Astrocyte of the cerebellum (primary cell): ENCODE measurements around the gene DTYMK.
A peak's percentile ranks its signal among the peaks of the same experiment; 100 is the strongest.

Experiments used
- DNase-seq: peaks from one replicate; pipeline ENCODE4 v3.0.0-alpha.2; 2011; ENCODE audit warnings: low read depth
- H3K4me3 ChIP-seq: 2 replicates; pipeline ENCODE4 v1.5.1; 2011; ENCODE audit warnings: mild to moderate bottlenecking, low read depth, low read length, moderate library complexity
- CTCF ChIP-seq: IDR thresholded peaks from 2 replicates; pipeline ENCODE4 v1.5.1; 2012; ENCODE audit warnings: low read length, low read depth, moderate library complexity, mild to moderate bottlenecking; ENCODE audit errors: missing control alignments
- in situ Hi-C: cut with HindIII; loops from 2 replicates; pipeline ENCODE4 v1.10.0; 2017; ENCODE audit warnings: low sequenced_read_pairs

The DTYMK gene

DNA sequence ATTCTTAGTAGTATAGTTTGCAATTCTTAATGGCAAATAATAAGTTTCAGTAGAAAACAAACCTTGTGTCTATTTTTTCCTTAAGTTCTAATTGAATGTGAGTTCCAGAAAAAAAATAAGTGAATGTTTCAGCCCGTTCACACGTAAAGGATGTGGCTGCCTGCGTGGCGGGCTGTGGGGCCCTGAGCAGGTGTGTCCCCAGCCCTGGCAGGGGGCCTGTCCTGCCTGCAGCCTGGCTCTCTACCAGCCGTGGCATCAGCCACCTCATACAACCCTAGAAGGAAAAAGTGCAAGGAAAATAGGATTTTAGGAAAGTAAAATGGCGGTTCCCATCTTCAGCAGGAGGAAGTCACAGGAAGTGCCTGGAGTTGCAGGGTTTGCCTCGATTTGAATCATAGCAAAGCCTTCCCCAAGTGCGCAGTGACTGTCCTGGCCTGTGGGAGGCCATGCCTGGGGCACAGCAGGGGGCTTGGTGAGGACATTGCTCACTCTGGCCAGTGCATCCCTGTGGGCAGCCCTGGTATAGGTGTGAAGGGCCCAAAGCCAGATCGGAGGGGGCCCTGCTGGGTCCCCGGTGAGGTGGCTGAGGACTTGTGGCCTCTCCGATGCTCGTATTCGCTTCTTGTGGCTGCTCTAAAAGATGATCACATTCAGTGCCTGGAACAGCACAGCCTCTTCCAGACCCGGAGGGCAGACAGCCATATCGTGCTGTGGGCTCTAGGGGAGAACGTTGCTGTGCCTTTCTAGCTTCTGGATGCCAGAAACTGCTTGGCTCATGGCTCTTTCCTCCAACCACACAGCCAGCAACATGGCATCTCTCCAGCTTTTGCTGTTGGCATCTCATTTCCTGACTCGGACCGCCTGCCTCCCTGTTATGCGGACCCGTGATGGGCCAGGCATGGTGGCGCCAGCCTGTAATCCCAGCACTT lies 12.6 kb downstream of the DTYMK start:
- H3K4me3 ChIP-seq = no peak overlapping the region
- DNase-seq = peak; percentile 50
- TF ChIP-seq CTCF = no peak
- in situ Hi-C loops = loop anchor here (10.0 kb wide), 1 partner anchor 51 kb away; no protein-coding TSS in a partner anchor

DNA sequence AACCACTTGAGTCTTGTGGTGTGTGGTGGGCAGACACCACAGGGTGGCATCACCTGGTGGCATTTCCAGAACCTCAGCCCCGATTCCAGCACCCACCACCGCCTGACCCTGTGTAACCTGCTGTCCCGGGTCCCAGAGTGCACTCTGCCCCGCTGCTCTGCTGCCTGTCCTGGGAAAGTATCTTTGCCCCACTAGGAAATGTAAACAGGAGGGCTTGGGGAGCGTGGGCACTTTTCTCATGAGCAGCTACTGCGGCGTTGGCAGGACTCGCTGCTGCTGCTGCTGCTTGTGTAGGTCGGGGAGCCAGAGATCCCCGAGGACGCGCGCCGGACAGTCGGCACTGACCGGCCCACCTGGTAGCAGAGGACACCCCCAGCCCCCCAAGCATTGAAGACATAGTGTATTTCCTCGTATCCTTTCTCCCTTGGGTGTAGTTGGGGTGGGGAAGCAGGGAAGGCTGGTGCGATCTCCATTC lies 13.4 kb downstream of the DTYMK start:
- no peak for DNase-seq
- no peak overlapping the region for H3K4me3 ChIP-seq
- in situ Hi-C loops = loop anchor here (10.0 kb wide), 1 partner anchor 52 kb away; no protein-coding TSS in a partner anchor
- no peak for TF ChIP-seq CTCF

GRCh38 chr2:241672243-241673188 lies 14.1 kb downstream of the DTYMK start:
- no peak for DNase-seq
- H3K4me3 ChIP-seq = no peak overlapping the region
- TF ChIP-seq CTCF = no peak
- in situ Hi-C loops = loop anchor here (10.0 kb wide), 1 partner anchor 52 kb away; no protein-coding TSS in a partner anchor

GRCh38 chr2:241671457-241672240 lies 15.0 kb downstream of the DTYMK start:
- in situ Hi-C loops = loop anchor here (10.0 kb wide), 1 partner anchor 53 kb away; no protein-coding TSS in a partner anchor
- DNase-seq = no peak
- no peak overlapping the region for H3K4me3 ChIP-seq
- no peak for TF ChIP-seq CTCF

- H3K4me3 ChIP-seq = no peak overlapping the region
- no peak for TF ChIP-seq CTCF
- in situ Hi-C loops = loop anchor here (10.0 kb wide), 1 partner anchor 54 kb away; no protein-coding TSS in a partner anchor
- no peak for DNase-seq
These were observed 16.1 kb downstream of the DTYMK start for GRCh38 chr2:241670333-241671110.
